GM12875 (cell line): ENCODE data around the gene IL12RB1.
A peak's percentile ranks its signal among the peaks of the same experiment; 100 is the strongest.
"Not testable (repeated sequence)": the region's sequence is repeated elsewhere in the genome, so short reads cannot be mapped to it uniquely, and the experiment has no call there.

Source experiments
- H3K4me3 ChIP-seq: one replicate; pipeline ENCODE4 v1.5.1; 2011; ENCODE audit warnings: low read depth, low read length, control low read depth
- CTCF ChIP-seq: IDR thresholded peaks from 2 replicates; pipeline ENCODE4 v1.5.1; 2011; ENCODE audit warnings: low read depth, mild to moderate bottlenecking, control low read depth, inconsistent platforms, low read length, moderate library complexity, borderline replicate concordance; ENCODE audit not compliant: insufficient read depth

IL12RB1 gene

GRCh38 chr19:18097217-18097992 lies 10.7 kb upstream of the IL12RB1 start, which contains the start of gene MAST3:
MAST3 (plus strand) TSS chr19:18097778; CDS start chr19:18097793, 15 bp downstream.
- peak within 1 kb of the TSS; percentile 65 for H3K4me3 ChIP-seq
- no peak for TF ChIP-seq CTCF

GRCh38 chr19:18096258-18096657 lies 9.5 kb upstream of the IL12RB1 start:
- TF ChIP-seq CTCF = no peak

GRCh38 chr19:18093439-18094161 lies 6.9 kb upstream of the IL12RB1 start:
- no peak for TF ChIP-seq CTCF

More at GRCh38 chr19:18096258-18096657, 9.5 kb upstream of the IL12RB1 start:
- no peak overlapping the region for H3K4me3 ChIP-seq

GRCh38 chr19:18091217-18091608 lies 4.5 kb upstream of the IL12RB1 start:
- no peak for TF ChIP-seq CTCF
- no peak overlapping the region for H3K4me3 ChIP-seq

More at GRCh38 chr19:18093439-18094161, 6.9 kb upstream of the IL12RB1 start:
- no peak overlapping the region for H3K4me3 ChIP-seq

GRCh38 chr19:18090545-18091216 lies 3.9 kb upstream of the IL12RB1 start:
- no peak overlapping the region for H3K4me3 ChIP-seq
- TF ChIP-seq CTCF = no peak

- TF ChIP-seq CTCF = no peak
- peak overlapping the region; percentile 15 for H3K4me3 ChIP-seq
Measured at GRCh38 chr19:18089726-18090125, 3.0 kb upstream of the IL12RB1 start.

- H3K4me3 ChIP-seq = not testable (repeated sequence)
Measured at GRCh38 chr19:18089096-18089541, 2.4 kb upstream of the IL12RB1 start.
